Stomach (tissue), 9 donors: ENCODE data around the gene SND1. TPM values are rescaled to one million over a fixed set of nuclear protein-coding genes. Genes with fewer than 3 reads are reported as not detected.

Experiments used
- DNase-seq, 2 donors: peaks; one replicate each; pipeline versions ENCODE4 v3.0.0 to v3.0.0-alpha.2; 2013 to 2019
- H3K27ac ChIP-seq, 5 donors: fragments of 200-600 bp in 4 of 5; sonication (generic) in 4 of 5; one replicate each; pipeline ENCODE4 v1.5.1; 2013 to 2019; ENCODE audit warnings: mild to moderate bottlenecking in 1 of 5, moderate library complexity in 1 of 5
- H3K27me3 ChIP-seq, 3 donors: fragments of 200-600 bp; sonication (generic); one replicate each; pipeline ENCODE4 v1.5.1; 2017 to 2019; ENCODE audit warnings: mixed run types in 1 of 3
- H3K36me3 ChIP-seq, 4 donors: fragments of 200-600 bp; sonication (generic); 1 replicate in 3 of 4; 2 replicates in 1 of 4; pipeline ENCODE4 v1.5.1; 2016 to 2019
- H3K4me1 ChIP-seq, 4 donors: fragments of 200-600 bp; sonication (generic); one replicate each; pipeline ENCODE4 v1.5.1; 2016 to 2019
- H3K4me3 ChIP-seq, 4 donors: fragments of 200-600 bp; sonication (generic) in 3 of 4; one replicate each; pipeline ENCODE4 v1.5.1; 2016 to 2019; ENCODE audit warnings: mild to moderate bottlenecking in 1 of 4
- H3K9me3 ChIP-seq, 4 donors: fragments of 200-600 bp; sonication (generic); one replicate each; pipeline ENCODE4 v1.5.1; 2016 to 2019
- CTCF ChIP-seq, 7 experiments: fragments of 450-650 bp in 4 of 7; fragments of 200-600 bp in 3 of 7; sonication (generic) in 3 of 7; IDR thresholded peaks; one replicate each; pipeline ENCODE4 v1.5.1; 2016 to 2019; ENCODE audit warnings: antibody characterized with exemption in 7 of 7, control low read depth in 2 of 7, mild to moderate bottlenecking in 1 of 7
- EP300 ChIP-seq: sonication (generic); formaldehyde crosslinking; IDR thresholded peaks from one replicate; pipeline ENCODE4 v1.6.1; 2017; ENCODE audit warnings: antibody characterized with exemption
- POLR2A ChIP-seq, 4 donors: fragments of 450-650 bp; IDR thresholded peaks; one replicate each; pipeline ENCODE4 v1.6.1; 2016; ENCODE audit warnings: antibody characterized with exemption in 4 of 4, control low read depth in 2 of 4, mild to moderate bottlenecking in 1 of 4, moderate library complexity in 1 of 4
- POLR2AphosphoS5 ChIP-seq, 3 donors: sonication (generic); formaldehyde crosslinking; IDR thresholded peaks; one replicate each; pipeline ENCODE4 v1.6.1; 2016; ENCODE audit warnings: antibody characterized with exemption in 3 of 3
- WGBS, 5 donors: extraction: QIAGEN DNeasy Blood & Tissue Kit in 3 of 5; methylation state at CpG; one replicate each; pipeline versions ENCODE4 v1.1.5 to v1.1.7; 2013 to 2018; 5-methylcytosine and 5-hydroxymethylcytosine counted together
- intact Hi-C: fragments of 100-400 bp; cut with DNase I; formaldehyde crosslinking; loops from one replicate; pipeline ENCODE4 v1.15.1; 2023; ENCODE audit warnings: low total_unique reads
- polyA plus RNA-seq, 3 donors: library from polyadenylated mRNA; stranded (reverse); fragments of 200-250 nt; gene quantifications; one replicate each; pipeline ENCODE4 v1.2.3, GENCODE V29; 2013
- total RNA-seq, 5 donors: library from RNA; depleted of rRNA; stranded (reverse); fragments of >200 nt; gene quantifications; one replicate each; pipeline versions ENCODE4 v1.1.0 to v1.2.3, GENCODE V29; 2014 to 2016
- donor health status: healthy with polysubstance abuse.
- donor health status: Bipolar disorder and iron deficiency.
- donor health status: healthy.

Gene SND1
- total and polyA plus RNA-seq, 8 donors = 63.3 to 799 (median 126) TPM

- H3K27me3 ChIP-seq = peaks cover 0 to 61% (median 29%) of the 10 kb centered on the region in 3 donors
- 3 to 6% (median 5%) methylated on average over 22 to 24 of the region's 24 CpGs for WGBS, 5 donors
- H3K4me1 ChIP-seq = peaks cover 0 to 14% (median 0%) of the 10 kb centered on the region in 4 donors
- no peak for DNase-seq
- H3K27ac ChIP-seq = no peak overlapping the region
- no peaks in the 10 kb centered on the region for H3K9me3 ChIP-seq
- no peak overlapping the region for H3K4me3 ChIP-seq
- H3K36me3 ChIP-seq = no peaks in the 10 kb centered on the region
- intact Hi-C loops = no loop called here
- TF ChIP-seq EP300 (no peak), POLR2AphosphoS5 (IDR thresholded peaks at IDR 0.05) (no peak), POLR2A (IDR thresholded peaks at IDR 0.05) (no peak), CTCF (IDR thresholded peaks at IDR 0.05) (no peak)
These were observed 31.4 kb upstream of the SND1 start for GRCh38 chr7:127620406-127621233.

DNA sequence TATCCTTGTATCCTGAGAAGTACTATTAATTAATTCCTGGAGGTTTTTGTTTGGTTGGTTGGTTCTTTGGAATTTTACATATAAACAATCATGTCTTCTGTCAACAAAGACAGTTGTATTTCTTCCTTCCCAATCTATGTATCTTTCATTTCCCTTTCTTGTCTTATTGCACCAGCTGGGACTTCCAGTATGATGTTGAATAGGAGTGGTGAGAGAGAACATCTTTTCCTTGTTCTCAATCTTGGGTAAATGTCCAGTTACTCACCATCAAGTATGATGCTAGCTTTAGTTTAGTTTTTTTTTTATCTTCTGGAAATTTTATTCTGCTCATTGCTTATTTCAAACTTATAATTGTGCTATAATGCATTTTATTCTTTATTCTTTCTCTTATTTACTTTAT is 26.7 kb upstream of the SND1 start:
- Histone ChIP-seq H3K27ac (no peak overlapping the region), H3K36me3 (no peaks in the 10 kb centered on the region), H3K27me3 (peaks cover 0 to 14% (median 4%) of the 10 kb centered on the region in 3 donors), H3K4me1 (peaks cover 0 to 7% (median 0%) of the 10 kb centered on the region in 4 donors), H3K4me3 (no peak overlapping the region), H3K9me3 (no peaks in the 10 kb centered on the region)
- TF ChIP-seq POLR2A (IDR thresholded peaks at IDR 0.05) (no peak), POLR2AphosphoS5 (IDR thresholded peaks at IDR 0.05) (no peak), EP300 (no peak), CTCF (IDR thresholded peaks at IDR 0.05) (no peak)
- intact Hi-C loops = no loop called here
- no peak for DNase-seq

- intact Hi-C loops = no loop called here
- TF ChIP-seq EP300 = no peak
- no peak for TF ChIP-seq POLR2A (IDR thresholded peaks at IDR 0.05)
- no peak for TF ChIP-seq CTCF (IDR thresholded peaks at IDR 0.05)
- TF ChIP-seq POLR2AphosphoS5 (IDR thresholded peaks at IDR 0.05) = no peak
These were observed 23.5 kb upstream of the SND1 start for GRCh38 chr7:127628445-127628844.

GRCh38 chr7:127629268-127629854 is 22.6 kb upstream of the SND1 start:
- H3K36me3 ChIP-seq = no peaks in the 10 kb centered on the region
- H3K27me3 ChIP-seq = no peaks in the 10 kb centered on the region
- H3K9me3 ChIP-seq = no peaks in the 10 kb centered on the region
- no peak overlapping the region for H3K4me3 ChIP-seq
- TF ChIP-seq POLR2A (IDR thresholded peaks at IDR 0.05) (no peak), EP300 (no peak), CTCF (IDR thresholded peaks at IDR 0.05) (peak in 1 of 7 experiments; percentile 28)
- WGBS, 5 donors = 16 to 30% (median 21%) methylated on average over 5 of the region's 5 CpGs
- H3K4me1 ChIP-seq = no peaks in the 10 kb centered on the region
- DNase-seq = peak; percentile 35 to 47
- intact Hi-C loops = no loop called here
- H3K27ac ChIP-seq = no peak overlapping the region

More at GRCh38 chr7:127628445-127628844, 23.5 kb upstream of the SND1 start:
- Histone ChIP-seq H3K4me1 (no peaks in the 10 kb centered on the region), H3K36me3 (no peaks in the 10 kb centered on the region), H3K4me3 (no peak overlapping the region), H3K9me3 (no peaks in the 10 kb centered on the region), H3K27me3 (no peaks in the 10 kb centered on the region), H3K27ac (no peak overlapping the region)
- 48 to 60% (median 54%) methylated on average over 3 of the region's 3 CpGs for WGBS, 5 donors
- DNase-seq = no peak
